Tibial nerve (tissue), 4 donors: ENCODE measurements around the gene CCL16. TPM values are rescaled to one million over a fixed set of nuclear protein-coding genes. Genes with fewer than 3 reads are reported as not detected.
A peak's percentile ranks its signal among the peaks of the same experiment; 100 is the strongest.

ENCODE experiments used
- DNase-seq, 2 donors: peaks; one replicate each; pipeline ENCODE4 v3.0.0-alpha.2; 2019; ENCODE audit warnings: low spot score in 2 of 2
- H3K27ac ChIP-seq, 4 donors: fragments of 200-600 bp; sonication (generic) in 3 of 4; one replicate each; pipeline ENCODE4 v1.5.1; 2017 to 2019; ENCODE audit warnings: mild to moderate bottlenecking in 1 of 4
- H3K27me3 ChIP-seq, 2 donors: fragments of 200-600 bp; sonication (generic) in 1 of 2; one replicate each; pipeline versions ENCODE4 v1.5.1 to v1.6.0; 2017 to 2019
- H3K36me3 ChIP-seq, 3 donors: fragments of 200-600 bp; sonication (generic); one replicate each; pipeline ENCODE4 v1.5.1; 2018 to 2019
- H3K4me1 ChIP-seq, 4 donors: fragments of 200-600 bp; sonication (generic) in 3 of 4; one replicate each; pipeline ENCODE4 v1.5.1; 2017 to 2019
- H3K4me3 ChIP-seq, 4 donors: fragments of 200-600 bp; sonication (generic) in 3 of 4; one replicate each; pipeline ENCODE4 v1.5.1; 2017 to 2019; ENCODE audit warnings: mild to moderate bottlenecking in 1 of 4, moderate library complexity in 1 of 4
- H3K9me3 ChIP-seq, 4 donors: fragments of 200-600 bp; sonication (generic) in 3 of 4; one replicate each; pipeline ENCODE4 v1.5.1; 2017 to 2019
- CTCF ChIP-seq, 5 experiments: fragments of 200-600 bp in 3 of 5; fragments of 450-650 bp in 2 of 5; sonication (generic) in 3 of 5; IDR thresholded peaks; one replicate each; pipeline ENCODE4 v1.5.1; 2016 to 2019; ENCODE audit warnings: antibody characterized with exemption in 5 of 5, mild to moderate bottlenecking in 3 of 5, moderate library complexity in 2 of 5
- EP300 ChIP-seq, 2 donors: sonication (generic); formaldehyde crosslinking; IDR thresholded peaks; one replicate each; pipeline ENCODE4 v1.6.1; 2017; ENCODE audit warnings: antibody characterized with exemption in 2 of 2, mild to moderate bottlenecking in 1 of 2
- POLR2A ChIP-seq, 2 donors: fragments of 450-650 bp; IDR thresholded peaks; one replicate each; pipeline ENCODE4 v1.6.1; 2017; ENCODE audit warnings: antibody characterized with exemption in 2 of 2, mild to moderate bottlenecking in 2 of 2, moderate library complexity in 2 of 2
- WGBS, 2 donors: methylation state at CpG; one replicate each; pipeline ENCODE4 v1.1.5; 2018; 5-methylcytosine and 5-hydroxymethylcytosine counted together
- total RNA-seq, 4 donors: library from RNA; depleted of rRNA; stranded (reverse); fragments of >200 nt; gene quantifications; one replicate each; pipeline ENCODE4 v1.1.0, GENCODE V29; 2016

The CCL16 gene
- total RNA-seq, 4 donors from 2014 or later, result not detected

- Histone ChIP-seq H3K27me3 (no peaks in the 10 kb centered on the region), H3K4me3 (no peak overlapping the region), H3K4me1 (no peaks in the 10 kb centered on the region), H3K9me3 (no peaks in the 10 kb centered on the region), H3K36me3 (no peaks in the 10 kb centered on the region), H3K27ac (no peak overlapping the region)
- DNase-seq, result no peak
- WGBS, 2 donors, result 56 to 57% methylated on average over 3 of the region's 3 CpGs
- TF ChIP-seq EP300 (IDR thresholded peaks at IDR 0.05), result no peak
These were observed 31.9 kb downstream of the CCL16 start for GRCh38 chr17:35949401-35949800.

GRCh38 chr17:35948092-35948491, 33.2 kb downstream of the CCL16 start:
- H3K4me3 ChIP-seq, result no peak overlapping the region
- no peaks in the 10 kb centered on the region for H3K4me1 ChIP-seq
- H3K36me3 ChIP-seq, result no peaks in the 10 kb centered on the region
- no peak for DNase-seq
- H3K9me3 ChIP-seq, result no peaks in the 10 kb centered on the region
- TF ChIP-seq CTCF (IDR thresholded peaks at IDR 0.05), result no peak
- no peak for TF ChIP-seq POLR2A (IDR thresholded peaks at IDR 0.05)
- TF ChIP-seq EP300 (IDR thresholded peaks at IDR 0.05), result no peak
- whole genome bisulfite sequencing, 2 donors, result 87 to 96% methylated on average over 7 of the region's 7 CpGs
- H3K27ac ChIP-seq, result no peak overlapping the region
- H3K27me3 ChIP-seq, result no peaks in the 10 kb centered on the region

- 26 to 27% methylated on average over 12 of the region's 12 CpGs for WGBS, 2 donors
- peak in 1 of 2 donors; percentile 37 for DNase-seq
- TF ChIP-seq POLR2A (IDR thresholded peaks at IDR 0.05) (no peak), EP300 (IDR thresholded peaks at IDR 0.05) (no peak), CTCF (IDR thresholded peaks at IDR 0.05) (peak; percentile 49 to 75 (median 57))
- Histone ChIP-seq H3K4me3 (no peak overlapping the region), H3K9me3 (no peaks in the 10 kb centered on the region), H3K36me3 (no peaks in the 10 kb centered on the region), H3K4me1 (no peaks in the 10 kb centered on the region), H3K27me3 (no peaks in the 10 kb centered on the region), H3K27ac (no peak overlapping the region)
These were observed 34.1 kb downstream of the CCL16 start for GRCh38 chr17:35947156-35947585.

- Histone ChIP-seq H3K9me3 (no peaks in the 10 kb centered on the region), H3K36me3 (no peaks in the 10 kb centered on the region), H3K4me3 (no peak overlapping the region), H3K27me3 (no peaks in the 10 kb centered on the region), H3K27ac (no peak overlapping the region), H3K4me1 (no peaks in the 10 kb centered on the region)
- no peak for TF ChIP-seq POLR2A (IDR thresholded peaks at IDR 0.05)
- no peak for TF ChIP-seq CTCF (IDR thresholded peaks at IDR 0.05)
- no peak for TF ChIP-seq EP300 (IDR thresholded peaks at IDR 0.05)
- DNase-seq, result no peak
- WGBS, 2 donors, result 73 to 80% methylated on average over 4 of the region's 4 CpGs
These were observed 37.1 kb downstream of the CCL16 start for GRCh38 chr17:35944151-35944550.

- no peaks in the 10 kb centered on the region for H3K9me3 ChIP-seq
- no peak within 1 kb of the TSS for H3K4me3 ChIP-seq
- no peak within 1 kb of the TSS for H3K27ac ChIP-seq
- TF ChIP-seq CTCF (IDR thresholded peaks at IDR 0.05) (no peak), POLR2A (IDR thresholded peaks at IDR 0.05) (no peak), EP300 (IDR thresholded peaks at IDR 0.05) (no peak)
- 73 to 85% methylated on average over 2 of the region's 2 CpGs for WGBS, 2 donors
- no peaks in the 10 kb centered on the region for H3K36me3 ChIP-seq
- H3K27me3 ChIP-seq, result no peaks in the 10 kb centered on the region
- no peaks in the 10 kb centered on the region for H3K4me1 ChIP-seq
- DNase-seq, result no peak
These were observed 37.8 kb downstream of the CCL16 start, which contains the start of gene LYZL6 for GRCh38 chr17:35943537-35943936. Gene LYZL6 (minus strand): TSS chr17:35943713. CDS start chr17:35939356, 4,357 bp downstream.
